MM.1S (cell line): Measurements from ENCODE around the gene C10orf67.

ENCODE experiments used
- CTCF ChIP-seq: fragments of 300-600 bp; sonication (generic); IDR thresholded peaks from 2 replicates; pipeline ENCODE4 v1.5.1; 2016; ENCODE audit warnings: antibody characterized with exemption, low read length, mixed read lengths
- EZH2 ChIP-seq: fragments of 300-600 bp; sonication (generic); optimal IDR thresholded peaks from 2 replicates; pipeline ENCODE3; 2017; ENCODE audit warnings: low read depth, mild to moderate bottlenecking, antibody characterized with exemption, low read length, mixed read lengths
- EZH2phosphoT487 ChIP-seq: fragments of 300-600 bp; sonication (generic); IDR thresholded peaks from 2 replicates; pipeline ENCODE4 v1.6.1; 2018; ENCODE audit warnings: antibody characterized with exemption, low read length

DNA sequence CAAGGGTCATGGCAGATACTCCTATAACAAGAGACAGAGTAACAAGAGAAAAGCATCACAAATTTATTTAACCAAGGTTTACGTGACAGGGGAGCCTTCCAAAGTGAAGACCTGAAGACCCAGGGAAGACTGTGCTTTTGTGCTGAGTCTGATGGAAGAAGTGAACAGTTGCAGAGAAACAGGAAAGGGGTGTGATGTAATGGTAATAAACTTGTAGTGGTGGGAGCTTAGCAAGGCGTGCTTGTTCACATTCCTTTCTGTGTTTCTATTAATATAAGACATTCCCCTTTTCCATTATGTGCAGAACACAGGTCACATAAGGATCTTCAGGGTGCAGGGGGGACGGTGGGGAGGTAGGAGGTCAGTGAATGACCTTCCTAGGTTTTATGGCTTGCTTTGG, 25.5 kb upstream of the C10orf67 start:
- TF ChIP-seq EZH2, result no peak
- TF ChIP-seq CTCF, result no peak
- TF ChIP-seq EZH2phosphoT487, result no peak
